ENCODE data around the gene DPH1. TPM values are rescaled to one million over a fixed set of nuclear protein-coding genes. Genes with fewer than 3 reads are reported as not detected.
A peak's percentile ranks its signal among the peaks of the same experiment; 100 is the strongest.

Gene DPH1
- total RNA-seq, 4 donors from 2014 or later, result 27.4 to 41.8 (median 38.3) TPM

- Histone ChIP-seq H3K27me3 (no peaks in the 10 kb centered on the region), H3K4me3 (no peak overlapping the region), H3K4me1 (peaks cover 76 to 100% (median 99%) of the 10 kb centered on the region in 4 donors), H3K9me3 (no peaks in the 10 kb centered on the region), H3K36me3 (peaks cover 3 to 42% (median 30%) of the 10 kb centered on the region in 4 donors), H3K27ac (replicated peaks in 1 of 4) (peak overlapping the region; percentile 90 to 97 (median 92))
- 76% methylated on average over 8 of the region's 17 CpGs for WGBS
- peak; percentile 92 for DNase-seq (ENCODE audit: extremely low spot score)
- intact Hi-C loops (cut with DNase I), result no loop called here
- TF ChIP-seq POLR2A (IDR thresholded peaks at IDR 0.05; ENCODE audit: low read depth) (no peak), POLR2AphosphoS5 (IDR thresholded peaks at IDR 0.05) (peak; percentile 65 to 74)
Measured at GRCh38 chr17:2061441-2061958, 31.5 kb downstream of the DPH1 start.

DNA sequence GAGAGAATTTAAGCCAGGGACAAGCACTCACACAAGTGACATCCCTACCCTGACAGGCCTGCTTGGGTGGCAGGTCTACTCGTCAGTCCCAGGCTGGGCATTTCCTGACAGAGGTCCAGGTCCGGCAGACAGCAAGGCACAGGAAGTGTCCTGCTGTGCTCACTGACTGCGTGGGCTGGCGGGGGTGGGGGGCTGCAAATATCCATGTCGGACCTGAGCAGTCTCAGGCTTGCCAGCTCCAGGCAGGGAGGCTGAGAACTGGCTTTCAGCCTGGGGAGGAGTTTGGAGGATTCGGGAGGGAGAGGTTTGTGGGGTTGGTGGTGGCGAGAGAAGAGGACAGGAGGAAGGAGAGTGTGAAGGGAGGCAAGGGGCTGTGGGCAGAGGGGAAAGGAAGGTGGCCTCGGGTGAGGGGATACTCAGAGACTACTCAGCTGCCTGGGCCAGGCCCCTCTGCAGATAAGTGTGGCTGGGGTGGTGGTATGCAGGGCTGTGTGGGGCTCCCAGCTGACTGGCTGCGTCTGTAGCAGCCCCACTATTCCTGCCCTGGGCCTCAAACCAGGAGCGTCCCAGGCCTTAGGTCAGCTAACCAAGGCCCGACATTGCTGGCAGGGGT is 32.7 kb downstream of the DPH1 start:
- Histone ChIP-seq H3K36me3 (peaks cover 3 to 42% (median 28%) of the 10 kb centered on the region in 4 donors), H3K9me3 (no peaks in the 10 kb centered on the region), H3K27ac (replicated peaks in 1 of 4) (peak overlapping the region; percentile 90 to 97 (median 92)), H3K27me3 (no peaks in the 10 kb centered on the region), H3K4me3 (no peak overlapping the region), H3K4me1 (peaks cover 87 to 100% (median 100%) of the 10 kb centered on the region in 4 donors)
- peak; percentile 92 for DNase-seq (ENCODE audit: extremely low spot score)
- TF ChIP-seq POLR2A (IDR thresholded peaks at IDR 0.05; ENCODE audit: low read depth), result no peak
- TF ChIP-seq CTCF (IDR thresholded peaks at IDR 0.05), result no peak
- 43% methylated on average over 11 of the region's 11 CpGs for WGBS
- intact Hi-C loops (cut with DNase I), result no loop called here

DNA sequence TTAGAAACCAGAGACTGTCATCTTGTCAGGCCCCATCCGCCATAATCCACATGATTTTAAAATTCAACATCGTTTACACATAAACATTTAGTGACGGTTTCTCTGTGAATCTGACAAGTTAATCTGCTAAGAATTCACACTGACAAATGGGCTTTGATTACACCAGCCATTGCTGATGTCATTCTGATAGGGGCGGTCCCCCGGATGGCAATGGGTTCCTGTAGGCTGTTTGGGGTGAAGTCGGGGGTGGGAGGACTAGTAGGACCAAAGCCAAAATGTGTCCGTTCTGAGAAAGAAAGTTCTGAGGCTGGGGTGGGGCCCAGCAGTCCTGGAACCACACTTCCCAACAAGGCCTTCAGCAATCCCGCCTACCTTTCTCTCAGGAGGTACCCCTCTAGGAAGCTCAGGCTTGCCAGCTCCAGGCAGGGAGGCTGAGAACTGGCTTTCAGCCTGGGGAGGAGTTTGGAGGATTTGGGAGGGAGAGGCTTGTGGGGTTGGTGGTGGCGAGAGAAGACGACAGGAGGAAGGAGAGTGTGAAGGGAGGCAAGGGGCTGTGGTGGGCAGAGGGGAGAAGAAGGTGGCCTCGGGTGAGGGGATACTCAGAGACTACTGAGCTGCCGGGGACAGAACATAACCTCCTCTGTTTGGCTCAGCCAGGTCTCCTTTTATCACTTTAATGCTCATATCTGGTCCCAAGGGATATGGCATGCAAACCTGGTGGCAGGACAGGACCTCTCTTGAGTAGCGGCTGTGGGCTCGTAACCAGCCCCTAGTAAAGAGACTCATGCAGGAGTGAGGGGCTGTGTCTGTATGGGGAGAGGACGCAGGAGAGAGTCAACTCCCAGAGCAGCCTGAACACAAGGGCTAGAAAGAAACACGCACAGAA is 33.6 kb downstream of the DPH1 start:
- H3K9me3 ChIP-seq, result no peaks in the 10 kb centered on the region
- peak; percentile 92 for DNase-seq (ENCODE audit: extremely low spot score)
- TF ChIP-seq POLR2AphosphoS5 (IDR thresholded peaks at IDR 0.05) (peak; percentile 60), EP300 (IDR thresholded peaks at IDR 0.05) (no peak), CTCF (IDR thresholded peaks at IDR 0.05) (no peak)

DNA sequence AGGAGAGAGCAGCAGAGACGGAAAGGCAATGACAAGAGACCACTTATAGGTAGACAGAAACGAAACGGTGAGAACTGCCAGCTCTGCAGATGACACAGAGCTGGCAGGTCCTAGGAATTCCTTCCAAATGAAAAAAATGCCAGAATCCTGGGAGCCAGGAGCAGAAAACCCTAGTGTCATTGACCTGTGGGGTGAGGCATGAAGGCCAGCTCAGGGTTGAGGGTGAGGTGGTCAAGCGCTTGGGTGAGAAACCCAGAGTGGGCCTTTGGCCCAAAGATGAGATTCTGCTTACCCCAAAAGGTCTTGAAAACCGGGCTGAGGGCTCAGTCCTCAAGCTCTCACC is 34.2 kb downstream of the DPH1 start:
- Histone ChIP-seq H3K27me3 (no peaks in the 10 kb centered on the region), H3K4me3 (no peak overlapping the region), H3K36me3 (peaks cover 0 to 47% (median 26%) of the 10 kb centered on the region in 4 donors), H3K9me3 (no peaks in the 10 kb centered on the region), H3K27ac (replicated peaks in 1 of 4) (peak overlapping the region; percentile 90 to 97 (median 92)), H3K4me1 (peaks cover 92 to 100% (median 99%) of the 10 kb centered on the region in 4 donors)
- intact Hi-C loops (cut with DNase I), result no loop called here
- no peak for DNase-seq (ENCODE audit: extremely low spot score)
- 50% methylated on average over 5 of the region's 5 CpGs for WGBS
- TF ChIP-seq POLR2A (IDR thresholded peaks at IDR 0.05; ENCODE audit: low read depth) (no peak), POLR2AphosphoS5 (IDR thresholded peaks at IDR 0.05) (no peak), CTCF (IDR thresholded peaks at IDR 0.05) (no peak), EP300 (IDR thresholded peaks at IDR 0.05) (no peak)

More for the DNA sequence above, 33.6 kb downstream of the DPH1 start:
- Histone ChIP-seq H3K4me3 (no peak overlapping the region), H3K27ac (replicated peaks in 1 of 4) (peak overlapping the region; percentile 90 to 97 (median 92)), H3K27me3 (no peaks in the 10 kb centered on the region), H3K36me3 (peaks cover 0 to 42% (median 26%) of the 10 kb centered on the region in 4 donors), H3K4me1 (peaks cover 96 to 100% (median 100%) of the 10 kb centered on the region in 4 donors)
- intact Hi-C loops (cut with DNase I), result no loop called here
- WGBS, result 49% methylated on average over 16 of the region's 16 CpGs

DNA sequence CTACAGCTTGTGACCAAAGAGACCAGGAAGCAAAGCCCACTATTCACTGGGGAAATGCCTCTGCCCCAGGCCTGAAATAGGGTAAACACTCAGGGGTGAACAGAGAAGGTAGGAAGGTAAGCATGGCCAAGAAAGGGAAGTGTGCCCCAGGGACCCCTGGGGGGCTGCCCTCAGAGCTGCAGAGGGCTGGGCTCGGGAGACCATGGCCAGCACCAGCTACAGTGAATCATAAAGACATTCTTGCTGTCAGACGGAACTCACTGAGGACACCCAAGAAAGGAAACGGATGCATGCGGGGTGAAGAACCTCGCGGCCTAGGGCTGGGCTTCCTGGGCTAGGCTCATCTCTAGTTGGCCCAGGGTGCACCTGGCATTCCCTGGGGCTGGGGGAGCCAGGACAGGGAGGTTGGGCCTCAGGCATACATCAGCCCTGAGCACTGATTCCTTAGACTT is 34.6 kb downstream of the DPH1 start:
- intact Hi-C loops (cut with DNase I), result no loop called here
- no peak for TF ChIP-seq EP300 (IDR thresholded peaks at IDR 0.05)
- TF ChIP-seq POLR2AphosphoS5 (IDR thresholded peaks at IDR 0.05), result peak in 1 of 2 donors; percentile 22
- peaks cover 0 to 44% (median 24%) of the 10 kb centered on the region in 4 donors for H3K36me3 ChIP-seq

More for the DNA sequence above, 34.6 kb downstream of the DPH1 start:
- peak; percentile 92 for DNase-seq (ENCODE audit: extremely low spot score)
- 42% methylated on average over 6 of the region's 6 CpGs for WGBS
- H3K9me3 ChIP-seq, result no peaks in the 10 kb centered on the region
- H3K27ac ChIP-seq (replicated peaks in 1 of 4), result peak overlapping the region; percentile 90 to 97 (median 92)
- H3K4me3 ChIP-seq, result no peak overlapping the region
- no peaks in the 10 kb centered on the region for H3K27me3 ChIP-seq
- peaks cover 88 to 96% (median 95%) of the 10 kb centered on the region in 4 donors for H3K4me1 ChIP-seq

All from esophagus muscularis mucosa (tissue), 4 donors.